Epithelial cell of esophagus (primary cell): ENCODE data around the gene PNPLA2.

ENCODE experiments used
- DNase-seq: peaks from one replicate; pipeline ENCODE4 v3.0.0; 2010; ENCODE audit warnings: low read depth
- H3K4me3 ChIP-seq: 2 replicates; pipeline ENCODE4 v1.5.1; 2011; ENCODE audit warnings: mild to moderate bottlenecking, low read length, control low read depth
- CTCF ChIP-seq: IDR thresholded peaks from 2 replicates; pipeline ENCODE4 v1.5.1; 2011; ENCODE audit warnings: low read depth, mild to moderate bottlenecking, low read length, control low read depth, inconsistent platforms; ENCODE audit not compliant: insufficient read depth; ENCODE audit errors: missing control alignments

The PNPLA2 gene

GRCh38 chr11:808427-809286, 10.1 kb upstream of the PNPLA2 start:
- DNase-seq = no peak
- peak overlapping the region; percentile 92 for H3K4me3 ChIP-seq
- no peak for TF ChIP-seq CTCF

GRCh38 chr11:809287-810039, 9.3 kb upstream of the PNPLA2 start, which contains the start of gene RPLP2:
TSS of gene RPLP2 (plus strand) at chr11:809967. CDS start at chr11:810235, 268 bp downstream.
- H3K4me3 ChIP-seq = peak within 1 kb of the TSS; percentile 92
- TF ChIP-seq CTCF = no peak

GRCh38 chr11:810040-810567, 8.6 kb upstream of the PNPLA2 start:
- H3K4me3 ChIP-seq = peak overlapping the region; percentile 92
- no peak for DNase-seq
- TF ChIP-seq CTCF = no peak

More at GRCh38 chr11:809287-810039, 9.3 kb upstream of the PNPLA2 start, which contains the start of gene RPLP2:
- DNase-seq = peak; percentile 97

- DNase-seq = peak; percentile 50
- peak overlapping the region; percentile 92 for H3K4me3 ChIP-seq
- peak; percentile 20 for TF ChIP-seq CTCF
These were observed 7.1 kb upstream of the PNPLA2 start for GRCh38 chr11:811446-812245.

DNA sequence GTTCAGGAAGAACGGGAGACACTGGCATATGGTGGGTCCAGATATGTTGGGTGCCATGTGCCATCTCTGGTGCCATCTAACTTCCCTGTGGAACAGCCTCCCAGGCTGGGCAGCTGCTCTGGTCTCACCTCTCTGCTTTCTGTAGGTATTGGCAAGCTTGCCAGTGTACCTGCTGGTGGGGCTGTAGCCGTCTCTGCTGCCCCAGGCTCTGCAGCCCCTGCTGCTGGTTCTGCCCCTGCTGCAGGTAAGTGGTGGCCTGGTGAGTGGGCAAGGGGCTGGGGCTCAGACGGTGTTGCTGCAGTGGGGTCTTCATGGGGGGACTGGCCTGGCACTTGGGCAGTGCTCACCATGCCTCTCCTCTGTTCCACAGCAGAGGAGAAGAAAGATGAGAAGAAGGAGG, 6.3 kb upstream of the PNPLA2 start:
- no peak for DNase-seq
- no peak for TF ChIP-seq CTCF
- no peak overlapping the region for H3K4me3 ChIP-seq

- DNase-seq = no peak
- H3K4me3 ChIP-seq = no peak overlapping the region
- TF ChIP-seq CTCF = no peak
These were observed 5.7 kb upstream of the PNPLA2 start for GRCh38 chr11:813072-813455.
